Panc1 (cell line): ENCODE measurements around the gene ARHGEF17. TPM values are rescaled to one million over a fixed set of nuclear protein-coding genes. Genes with fewer than 3 reads are reported as not detected.

Source experiments
- ATAC-seq: fragments of 200-7000 bp; cut with Tn5 transposase; 2 replicates; pipeline ENCODE4 v1.9.1; 2020; ENCODE audit warnings: mild to moderate bottlenecking, moderate library complexity
- BruUV-seq: library from RNA; stranded (reverse); fragments of 400-500 nt; replicated peaks from 2 replicates; lab custom pipeline; 2021; lab: Mats Ljungman, UMichigan
- CTCF ChIA-PET: fragments of 300-600 bp; sonication (Branson Sonifier 250); formaldehyde crosslinking; loops from one replicate; lab custom pipeline; 2022; ENCODE audit warnings: antibody characterized with exemption; lab: Charles Lee
- POLR2A ChIA-PET: fragments of 300-600 bp; sonication (Branson Sonifier 250); formaldehyde crosslinking; loops from one replicate; lab custom pipeline; 2022; ENCODE audit warnings: antibody characterized with exemption; lab: Charles Lee
- DNase-seq: peaks from one replicate; pipeline ENCODE4 v3.0.0-alpha.2; 2010; ENCODE audit warnings: low read depth, low spot score
- H3K27ac ChIP-seq: 2 replicates; pipeline ENCODE4 v1.5.1; 2011; ENCODE audit warnings: mild to moderate bottlenecking, low read length, inconsistent platforms
- H3K27me3 ChIP-seq: fragments of 200-500 bp; sonication (Bioruptor generic); 2 replicates; pipeline ENCODE4 v1.6.0; 2014; ENCODE audit warnings: low read length, inconsistent platforms; ENCODE audit not compliant: control insufficient read depth, insufficient read depth
- H3K36me3 ChIP-seq: fragments of 200-500 bp; sonication (Bioruptor generic); 2 replicates; pipeline ENCODE4 v1.5.1; 2014; ENCODE audit warnings: inconsistent platforms, mild to moderate bottlenecking, low read length, moderate library complexity; ENCODE audit not compliant: control insufficient read depth, insufficient read depth
- H3K4me1 ChIP-seq: 2 replicates; pipeline ENCODE4 v1.5.1; 2011; ENCODE audit warnings: inconsistent platforms, mild to moderate bottlenecking, low read length, moderate library complexity; ENCODE audit not compliant: control insufficient read depth, insufficient read depth
- H3K4me3 ChIP-seq, 2 experiments: 2 replicates each; pipeline ENCODE4 v1.5.1; 2011 to 2012; ENCODE audit warnings: low read depth in 2 of 2, low read length in 2 of 2, mild to moderate bottlenecking in 2 of 2, inconsistent platforms in 1 of 2, moderate library complexity in 1 of 2
- H3K9me3 ChIP-seq: fragments of 200-500 bp; sonication (Bioruptor generic); 2 replicates; pipeline ENCODE4 v1.5.1; 2014; ENCODE audit warnings: low read depth, mild to moderate bottlenecking, inconsistent platforms, low read length, moderate library complexity; ENCODE audit not compliant: control insufficient read depth, insufficient read depth
- CTCF ChIP-seq: fragments of 450-650 bp; IDR thresholded peaks from 2 replicates; pipeline ENCODE4 v1.5.1; 2017; ENCODE audit warnings: mild to moderate bottlenecking
- POLR2AphosphoS5 ChIP-seq: IDR thresholded peaks from 2 replicates; pipeline ENCODE4 v1.6.1; 2012; ENCODE audit warnings: mild to moderate bottlenecking, low read depth, low read length, moderate library complexity
- REST ChIP-seq, 2 experiments: IDR thresholded peaks; 2 replicates each; pipeline ENCODE4 v1.6.1; 2011 to 2012; ENCODE audit warnings: low read depth in 2 of 2, control low read depth in 1 of 2, low read length in 1 of 2, mild to moderate bottlenecking in 1 of 2, moderate library complexity in 1 of 2; ENCODE audit not compliant: insufficient read depth in 1 of 2
- SIN3A ChIP-seq: IDR thresholded peaks from 2 replicates; pipeline ENCODE4 v1.6.1; 2012; ENCODE audit warnings: low read depth, mild to moderate bottlenecking, low read length, moderate library complexity, borderline replicate concordance; ENCODE audit not compliant: insufficient read depth
- TCF7L2 ChIP-seq: IDR thresholded peaks from 2 replicates; pipeline ENCODE4 v1.6.1; 2011; ENCODE audit warnings: mild to moderate bottlenecking, low read depth, low read length, inconsistent platforms
- in situ Hi-C: cut with HindIII; loops from 2 replicates; pipeline ENCODE4 v1.10.0; 2016; ENCODE audit warnings: low sequenced_read_pairs, low pct_unique_long_range_greater_than_20kb
- intact Hi-C: fragments of 100-400 bp; cut with micrococcal nuclease; formaldehyde crosslinking; loops from one replicate; pipeline ENCODE4 v1.10.0; 2022; ENCODE audit not compliant: unreplicated experiment
- total RNA-seq: library from RNA; stranded (reverse); gene quantifications from one replicate; pipeline ENCODE4 v1.2.1, GENCODE V29; 2021; ENCODE audit not compliant: unreplicated experiment

Gene ARHGEF17
- total RNA-seq, 1 experiment from 2014 or later: 43.2 TPM

GRCh38 chr11:73366953-73367352 is 58.9 kb downstream of the ARHGEF17 start:
- in situ Hi-C loops (no loop called here), intact Hi-C loops (no loop called here)
- no TSS peak for BruUV-seq
- H3K9me3 ChIP-seq: no peaks in the 10 kb centered on the region
- no peaks in the 10 kb centered on the region for H3K36me3 ChIP-seq
- no peaks in the 10 kb centered on the region for H3K4me1 ChIP-seq
- H3K27me3 ChIP-seq: no peaks in the 10 kb centered on the region
- no peak overlapping the region for H3K4me3 ChIP-seq
- ATAC-seq (no peak), DNase-seq (no peak)
- POLR2A ChIA-PET: interaction anchor here (0.7 kb wide), 1 partner anchor 283 kb away, joined by 3 read pairs; no protein-coding TSS in a partner anchor
- TF ChIP-seq TCF7L2 (no peak), POLR2AphosphoS5 (no peak), CTCF (no peak), REST (IDR thresholded peaks at IDR 0.05; ENCODE audit: insufficient read depth in 1 of 2, low read depth in 2 of 2, low read length in 1 of 2) (no peak), SIN3A (no peak)
- H3K27ac ChIP-seq: no peak overlapping the region
- CTCF ChIA-PET: no interaction called here

- in situ Hi-C loops: no loop called here
- CTCF ChIA-PET: no interaction called here
Observed at GRCh38 chr11:73367482-73368024, 59.5 kb downstream of the ARHGEF17 start.

More at GRCh38 chr11:73367482-73368024, 59.5 kb downstream of the ARHGEF17 start:
- DNase-seq (no peak), ATAC-seq (no peak)
- intact Hi-C loops: no loop called here
- H3K4me3 ChIP-seq: no peak overlapping the region
- H3K27ac ChIP-seq: no peak overlapping the region
- TF ChIP-seq REST (IDR thresholded peaks at IDR 0.05; ENCODE audit: insufficient read depth in 1 of 2, low read depth in 2 of 2, low read length in 1 of 2) (no peak), POLR2AphosphoS5 (no peak), TCF7L2 (no peak), SIN3A (no peak), CTCF (no peak)
- no peaks in the 10 kb centered on the region for H3K9me3 ChIP-seq
- no peaks in the 10 kb centered on the region for H3K36me3 ChIP-seq
- H3K4me1 ChIP-seq: no peaks in the 10 kb centered on the region
- H3K27me3 ChIP-seq: no peaks in the 10 kb centered on the region
- BruUV-seq: no TSS peak
- POLR2A ChIA-PET: interaction anchor here (0.7 kb wide), 1 partner anchor 282 kb away, joined by 3 read pairs; no protein-coding TSS in a partner anchor
